Right ventricle myocardium inferior (tissue), 1 donor: Measurements from ENCODE around the gene GTF2F2. TPM values are rescaled to one million over a fixed set of nuclear protein-coding genes. Genes with fewer than 3 reads are reported as not detected.
"Not testable (repeated sequence)": the region's sequence is repeated elsewhere in the genome, so short reads cannot be mapped to it uniquely, and the experiment has no call there.

Experiments
- ATAC-seq: fragments of 200-7000 bp; cut with Tn5 transposase; one replicate; pipeline ENCODE4 v1.9.1; 2020; ENCODE audit warnings: mild to moderate bottlenecking, moderate library complexity
- DNase-seq: peaks from one replicate; pipeline ENCODE4 v3.0.0; 2021; ENCODE audit errors: missing footprints
- intact Hi-C: fragments of 100-400 bp; cut with DNase I; formaldehyde crosslinking; loops from one replicate; pipeline ENCODE4 v1.11.0; 2022
- total RNA-seq: library from RNA; stranded (reverse); fragmentation: NEBNext Ultra II Directional; extraction: Animal tissue kit (Norgen Biotek cat#: 25700); gene quantifications from one replicate; pipeline ENCODE4 v1.2.1, GENCODE V29; 2021
- donor health status: DM: no; HTN: yes; CAD: no; lungs with severe emphysema.

Gene GTF2F2
- total RNA-seq, 1 donor from 2014 or later = 19.7 TPM

DNA sequence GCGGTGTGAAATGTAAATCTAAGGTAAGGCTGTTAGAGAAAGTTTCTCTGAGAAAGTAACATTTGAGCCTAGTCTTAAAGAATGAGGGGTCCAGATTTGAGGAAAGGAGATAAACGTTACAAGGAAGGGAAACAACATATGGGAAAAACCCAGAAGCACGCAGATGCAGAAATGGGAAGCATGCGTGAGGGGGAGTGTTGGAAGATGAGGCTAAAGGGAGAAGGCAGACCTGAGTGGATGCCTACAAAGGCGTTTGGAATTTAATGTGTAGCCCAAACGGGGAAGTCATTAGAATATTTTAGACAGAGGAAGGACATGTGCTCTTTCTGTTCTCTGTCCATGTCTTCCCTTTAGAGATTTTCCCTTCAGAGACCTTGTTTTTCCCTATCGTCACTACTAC, 159.7 kb downstream of the GTF2F2 start:
- no peak for ATAC-seq
- no peak for DNase-seq
- intact Hi-C loops = no loop called here

DNA sequence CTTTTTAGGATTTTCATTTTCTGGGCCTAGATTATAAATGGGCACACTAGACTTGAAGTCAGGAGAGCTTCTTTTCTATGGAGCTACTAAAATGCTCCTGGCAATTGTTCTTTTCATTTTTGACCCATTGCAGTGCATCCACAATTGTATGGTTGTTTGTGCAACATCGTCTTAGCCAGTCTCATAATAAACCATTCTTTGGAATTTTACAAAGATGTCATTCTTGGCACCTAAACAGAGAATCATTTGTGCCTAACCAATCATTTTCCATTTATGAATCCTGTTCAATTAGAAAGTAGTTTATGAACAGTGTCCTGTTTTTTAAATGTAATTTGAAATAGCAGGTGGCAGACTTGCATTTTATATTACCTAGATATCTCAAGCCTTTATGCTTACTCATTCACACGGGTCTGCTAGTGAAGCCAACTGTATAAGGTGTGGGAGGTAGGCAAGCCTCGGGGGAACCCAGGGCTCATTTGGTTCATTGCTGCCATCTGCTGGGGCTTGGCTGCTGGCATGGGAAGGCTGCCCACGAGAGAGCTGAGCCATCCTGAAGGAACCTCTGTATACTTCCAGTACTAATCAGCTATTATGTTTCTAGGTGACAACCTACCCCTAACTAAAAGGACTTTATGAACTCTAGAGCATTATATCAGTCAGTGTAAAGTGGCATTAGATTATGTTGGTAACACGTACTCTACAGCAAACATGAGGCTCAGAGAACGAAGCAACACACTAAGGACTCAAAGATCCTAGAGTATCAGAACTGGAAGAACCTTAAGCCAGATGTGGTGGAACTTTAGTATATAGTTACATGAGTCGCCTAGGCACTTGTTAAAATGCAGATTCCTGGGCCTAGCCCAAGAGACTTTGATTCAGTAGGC, 160.7 kb downstream of the GTF2F2 start:
- intact Hi-C loops = loop anchor here (1.0 kb wide), 1 partner anchor 234 kb away; no protein-coding TSS in a partner anchor
- ATAC-seq = peak; percentile 91
- DNase-seq = peak; percentile 75

DNA sequence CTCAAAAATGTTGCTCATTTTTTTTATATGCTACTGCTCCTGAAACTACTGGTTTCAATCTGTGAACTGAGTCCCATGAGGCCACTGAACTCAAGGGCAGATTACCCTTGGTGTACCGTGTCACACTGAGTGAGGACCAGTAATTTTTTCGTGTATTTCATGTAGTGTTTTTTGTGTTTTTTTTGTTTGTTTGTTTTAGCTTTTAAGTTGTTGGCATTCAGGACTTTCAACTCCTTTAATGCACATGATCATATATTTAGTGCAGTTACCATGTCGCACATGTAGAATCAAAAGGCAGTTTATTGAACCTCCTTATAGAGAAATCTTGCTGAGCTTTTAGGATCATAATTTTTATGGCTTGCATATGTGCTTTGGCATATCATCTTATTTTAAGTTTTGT, 162.7 kb downstream of the GTF2F2 start:
- DNase-seq (no peak), ATAC-seq (no peak)
- intact Hi-C loops = no loop called here

DNA sequence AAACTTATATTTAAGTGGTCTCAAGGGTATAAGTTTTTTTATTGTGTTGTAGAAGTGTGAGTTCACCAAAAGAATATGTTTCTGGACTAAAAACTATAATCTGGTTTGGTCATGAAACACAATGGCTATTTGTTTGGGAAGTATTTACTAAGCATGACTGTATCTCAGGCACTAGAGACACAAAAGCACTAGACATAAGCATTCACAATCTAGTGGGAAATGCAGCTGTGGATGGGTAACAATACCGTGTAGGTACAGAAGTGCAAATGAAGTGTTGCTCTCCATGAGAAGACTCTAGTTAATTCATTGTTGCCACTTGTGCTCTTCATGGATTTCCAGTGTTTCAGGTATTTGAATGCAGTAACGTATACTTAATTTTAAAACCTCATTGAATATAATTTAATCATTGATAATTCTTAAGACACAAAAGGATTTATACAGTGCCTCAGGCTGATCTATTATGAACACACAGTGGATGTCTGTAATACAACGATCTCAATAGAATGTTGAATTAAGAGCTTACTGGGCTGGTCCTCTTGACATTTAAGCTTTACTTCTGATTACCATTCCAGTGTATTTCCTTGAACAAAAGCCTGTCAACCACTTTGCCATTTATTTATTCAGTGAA, 169.7 kb downstream of the GTF2F2 start:
- intact Hi-C loops = no loop called here
- DNase-seq (no peak), ATAC-seq (no peak)

DNA sequence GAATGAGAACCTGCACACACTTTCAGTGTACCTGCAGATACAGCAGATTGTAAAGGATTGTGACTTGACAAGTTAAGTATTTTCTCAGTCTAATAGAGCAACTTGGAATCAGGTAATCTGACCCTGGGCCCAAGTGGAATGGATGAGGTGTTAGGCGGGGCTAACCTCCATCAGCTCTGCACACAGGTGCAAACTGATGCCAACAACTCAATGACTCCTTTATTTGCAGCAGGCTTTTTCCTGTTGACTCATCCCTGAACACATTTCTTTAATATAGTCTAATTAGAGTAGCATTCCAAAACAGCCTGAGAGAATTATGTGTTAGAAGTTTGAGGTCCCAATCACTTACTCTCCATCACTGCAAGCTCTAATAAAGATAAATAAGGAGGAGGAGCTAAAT, 171.9 kb downstream of the GTF2F2 start:
- DNase-seq = no peak
- ATAC-seq = no peak
- intact Hi-C loops = no loop called here

DNA sequence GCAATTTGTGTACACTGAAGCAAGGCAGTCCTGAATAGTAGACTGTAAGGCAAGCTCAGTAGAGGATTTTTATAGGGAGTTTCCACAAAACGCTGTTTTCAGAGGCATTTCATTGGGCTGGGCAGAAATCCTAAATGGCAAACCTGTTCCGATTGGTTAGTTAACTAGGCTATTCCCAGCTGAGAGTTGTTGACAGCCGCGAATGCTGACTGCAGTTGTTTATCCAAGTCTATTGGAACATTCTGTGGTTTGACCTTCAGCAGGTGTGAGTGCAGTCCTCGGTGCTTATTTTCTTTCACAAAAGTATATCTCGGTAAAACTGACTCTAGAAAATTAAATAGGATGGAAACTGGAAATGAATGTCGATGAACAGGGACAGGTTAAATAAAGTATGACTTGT, 175.2 kb downstream of the GTF2F2 start:
- peak; percentile 62 for ATAC-seq
- intact Hi-C loops = no loop called here
- no peak for DNase-seq

DNA sequence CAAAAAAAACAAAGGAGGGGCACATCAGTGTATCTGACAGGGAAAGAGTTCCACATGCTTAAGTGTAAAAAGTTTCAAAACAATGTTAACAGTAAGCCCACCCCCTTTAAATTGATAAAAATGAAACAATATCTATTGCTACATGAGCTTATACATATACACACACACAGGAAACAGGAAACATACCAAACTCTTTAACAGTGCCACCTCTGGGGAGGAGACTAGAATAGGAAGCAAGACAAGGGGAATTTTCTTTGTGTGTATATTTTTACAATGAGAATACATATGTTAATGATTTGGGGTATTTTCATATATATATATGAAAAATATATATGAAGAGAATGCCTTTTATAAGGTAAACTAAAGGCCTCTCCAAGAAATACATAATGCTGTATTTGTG, 175.9 kb downstream of the GTF2F2 start:
- no peak for DNase-seq
- ATAC-seq = no peak
- intact Hi-C loops = no loop called here

DNA sequence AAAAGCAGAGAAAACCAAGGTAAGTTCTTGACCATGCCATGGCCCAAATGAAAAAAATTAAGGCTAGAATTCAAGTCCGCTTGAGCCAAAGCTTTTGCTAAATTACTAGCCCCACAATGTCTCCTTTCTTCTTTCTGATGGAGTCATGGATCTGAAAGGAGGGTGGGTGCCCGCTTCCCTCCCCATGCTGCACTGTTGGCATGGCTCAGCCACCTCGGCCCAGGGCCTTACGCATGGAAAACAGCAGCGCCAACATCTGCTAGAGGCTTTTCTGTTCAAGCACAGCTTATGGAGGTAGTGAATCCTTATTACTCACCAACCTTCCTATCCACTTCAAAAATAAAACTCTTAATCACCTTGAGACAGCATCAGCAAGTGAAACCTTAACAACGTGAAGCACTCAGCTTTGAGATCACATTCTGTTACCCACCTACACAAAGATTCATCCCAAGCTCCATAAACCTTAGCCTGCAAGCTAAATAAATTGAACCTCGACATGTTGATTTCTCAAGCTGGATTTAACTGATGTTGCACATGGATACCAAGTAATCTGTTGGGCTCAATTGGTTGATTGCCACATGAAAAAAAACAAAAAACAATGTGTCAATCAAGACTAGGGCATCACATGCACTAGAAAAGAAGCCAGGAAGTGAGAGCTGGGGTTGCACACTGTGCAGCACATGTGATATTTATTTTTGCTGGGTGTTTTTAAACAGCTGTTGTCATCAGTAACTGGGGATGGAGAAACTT, 177.3 kb downstream of the GTF2F2 start:
- intact Hi-C loops = no loop called here
- ATAC-seq (no peak), DNase-seq (no peak)

DNA sequence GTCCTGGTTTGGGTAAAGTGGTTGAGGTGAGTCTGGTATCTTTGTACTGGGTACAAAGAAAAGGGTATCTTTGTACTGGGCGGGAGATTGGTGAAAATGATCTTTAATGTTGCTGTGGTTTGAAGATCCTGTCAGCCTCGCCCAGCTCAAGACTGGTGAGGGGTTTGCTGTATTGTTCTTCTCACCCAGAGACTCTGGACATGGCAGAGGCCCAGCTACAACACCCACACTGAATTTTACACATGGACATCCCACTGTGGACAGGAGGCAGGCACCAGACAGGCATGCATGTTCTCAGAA, 177.8 kb downstream of the GTF2F2 start:
- ATAC-seq (no peak), DNase-seq (no peak)
- intact Hi-C loops = no loop called here

DNA sequence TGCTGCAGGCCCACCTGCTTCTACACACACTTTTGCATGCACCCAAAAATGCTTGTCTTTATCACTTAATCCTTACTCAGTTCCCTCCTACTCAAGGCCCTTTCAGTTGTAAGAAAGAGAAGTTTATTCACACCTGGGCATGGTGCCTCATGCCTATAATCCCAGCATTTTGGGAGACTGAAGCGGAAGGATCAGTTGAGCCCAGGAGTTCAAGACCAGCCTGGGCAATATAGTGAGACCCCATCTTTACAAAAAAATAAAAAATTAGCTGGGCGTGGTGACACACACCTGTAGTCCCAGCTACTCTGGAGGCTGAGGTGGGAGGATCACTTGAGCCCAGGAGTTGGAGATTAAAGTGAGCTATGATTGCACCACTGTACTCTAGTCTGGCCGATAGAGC, 178.2 kb downstream of the GTF2F2 start:
- DNase-seq, ATAC-seq, intact Hi-C loops: not testable (repeated sequence)

DNA sequence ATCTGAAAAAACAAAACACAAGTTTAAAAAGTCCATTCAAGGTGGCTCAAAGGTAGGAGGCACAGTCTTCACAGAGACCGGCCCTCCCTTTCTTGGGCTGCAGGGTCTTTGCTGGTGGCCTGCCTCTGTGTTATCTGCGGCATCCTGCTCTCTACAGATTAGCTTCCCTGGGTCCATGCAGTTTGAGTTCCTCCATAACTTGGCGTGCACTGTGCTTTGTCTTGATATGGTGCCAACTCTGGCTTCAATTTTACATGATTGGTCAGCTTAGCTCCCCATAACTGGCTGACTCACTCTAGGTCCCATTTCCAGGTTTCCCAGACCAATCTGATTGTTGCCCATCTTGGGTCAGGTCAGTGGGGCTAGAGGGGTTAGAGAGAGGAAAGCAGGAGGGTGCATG, 178.9 kb downstream of the GTF2F2 start:
- intact Hi-C loops = no loop called here
- ATAC-seq (no peak), DNase-seq (no peak)

DNA sequence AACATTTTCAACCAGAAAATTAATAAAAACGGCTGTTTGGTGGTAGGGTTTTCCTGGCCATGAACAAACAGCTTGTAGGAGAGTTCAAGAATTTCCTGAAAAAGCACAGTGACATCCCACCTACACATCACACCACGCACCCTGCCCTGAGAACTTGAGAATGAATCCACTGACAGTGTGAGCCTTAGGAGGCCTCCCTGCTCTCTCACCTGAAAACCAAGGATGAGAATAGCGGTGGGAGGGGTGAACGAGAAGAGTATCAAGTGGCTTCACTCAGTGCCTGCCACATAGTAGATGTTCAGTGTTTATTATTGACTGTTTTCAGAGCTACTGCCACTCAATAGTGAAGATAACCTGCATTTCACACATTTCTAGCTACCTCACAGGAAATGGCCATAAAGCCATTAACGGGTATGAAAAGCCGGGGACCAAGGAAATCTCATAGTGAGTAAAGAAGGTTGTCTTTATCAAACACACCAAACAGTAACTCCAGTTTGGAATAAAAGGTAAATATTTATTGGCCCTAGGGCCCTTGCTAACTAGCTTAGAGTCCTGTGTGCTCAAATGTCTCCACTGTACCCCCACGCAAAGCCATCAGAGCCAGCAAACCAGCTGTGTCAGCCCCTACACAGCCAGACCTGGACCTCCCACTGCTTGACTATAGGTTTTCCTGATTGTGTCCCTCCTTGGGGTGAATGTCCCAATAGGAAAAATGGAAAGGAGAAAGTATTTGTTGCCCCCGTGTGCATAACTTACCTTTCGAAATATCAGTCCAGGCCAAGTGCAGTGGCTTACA, 180.1 kb downstream of the GTF2F2 start:
- intact Hi-C loops = no loop called here
- ATAC-seq (no peak), DNase-seq (no peak)

DNA sequence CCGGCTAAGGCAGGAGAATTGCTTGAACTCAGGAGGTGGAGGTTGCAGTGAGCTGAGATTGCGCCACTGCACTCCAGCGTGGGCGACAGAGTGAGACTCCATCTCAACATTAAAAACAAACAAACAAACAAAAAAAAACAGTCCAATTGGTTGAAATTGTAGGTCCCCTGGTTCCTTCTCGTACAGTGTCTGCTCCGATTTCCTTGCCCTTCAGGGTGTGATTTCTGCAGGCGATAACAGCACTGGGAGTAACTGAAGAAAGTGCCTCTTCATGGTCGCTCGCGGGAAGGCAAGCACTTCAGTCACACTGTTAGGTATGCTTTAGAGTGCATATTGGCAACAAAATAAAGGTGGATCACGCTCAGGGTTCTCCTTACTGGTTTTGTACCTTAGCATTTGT, 181.0 kb downstream of the GTF2F2 start:
- intact Hi-C loops = no loop called here

DNA sequence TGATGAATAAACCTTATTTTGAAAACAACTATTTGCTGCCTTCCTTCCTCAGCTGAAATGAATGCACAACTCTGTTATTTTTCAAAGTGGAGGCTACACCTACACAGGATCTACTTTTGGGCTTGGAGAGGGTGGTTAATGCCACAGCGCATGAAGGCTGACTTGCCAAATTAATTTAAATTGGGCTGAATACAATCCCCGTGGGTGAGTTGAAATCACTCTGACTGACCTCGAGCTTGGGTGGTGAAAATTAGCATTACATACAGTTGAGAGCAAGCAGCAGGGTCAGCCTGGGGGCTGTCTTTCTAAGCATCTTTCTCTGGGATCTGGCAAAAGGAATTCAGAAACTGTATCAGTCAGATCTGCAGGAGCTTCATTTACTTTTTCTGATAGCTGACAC, 182.2 kb downstream of the GTF2F2 start:
- ATAC-seq (no peak), DNase-seq (no peak)
- intact Hi-C loops = no loop called here

More for the DNA sequence above, 181.0 kb downstream of the GTF2F2 start:
- DNase-seq (no peak), ATAC-seq (no peak)

DNA sequence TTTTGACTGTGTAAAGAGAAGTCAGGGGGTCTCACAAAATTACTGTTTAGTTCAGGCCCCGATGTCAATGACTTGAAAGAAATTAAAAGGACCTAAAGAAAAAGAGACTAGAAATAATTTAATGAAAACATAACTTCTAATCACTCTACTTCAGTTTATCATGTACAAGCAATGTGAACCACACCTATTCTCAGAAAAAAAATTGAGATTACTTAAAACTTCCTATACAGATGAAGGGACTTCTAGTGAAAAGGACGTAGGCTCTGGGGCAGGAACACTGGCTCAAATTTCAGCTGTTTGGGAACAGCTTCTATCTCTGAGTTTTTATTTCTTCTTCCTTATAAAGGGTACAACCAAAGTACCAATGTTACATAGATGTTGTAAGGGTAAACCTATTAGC, 182.7 kb downstream of the GTF2F2 start:
- ATAC-seq = no peak
- DNase-seq = no peak
- intact Hi-C loops = no loop called here

DNA sequence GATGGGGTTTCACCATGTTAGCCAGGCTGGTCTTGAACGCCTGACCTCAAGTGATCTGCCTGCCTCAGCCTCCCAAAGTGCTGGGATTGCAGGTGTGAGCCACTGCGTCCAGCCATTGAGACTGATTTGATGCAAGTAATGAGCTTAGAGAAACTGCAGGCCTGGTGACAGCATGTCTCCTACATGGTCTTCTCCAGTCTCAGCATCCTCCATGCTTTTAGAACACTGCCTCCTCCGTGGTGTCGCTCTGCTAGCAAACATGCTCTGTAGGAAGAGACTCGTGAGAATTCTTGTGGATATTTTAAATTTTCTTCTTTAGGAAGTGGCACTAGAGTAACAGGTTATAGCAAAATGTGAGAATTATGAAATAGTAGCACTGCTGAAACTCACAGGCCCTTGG, 183.6 kb downstream of the GTF2F2 start:
- no peak for DNase-seq
- ATAC-seq = no peak
- intact Hi-C loops = no loop called here

DNA sequence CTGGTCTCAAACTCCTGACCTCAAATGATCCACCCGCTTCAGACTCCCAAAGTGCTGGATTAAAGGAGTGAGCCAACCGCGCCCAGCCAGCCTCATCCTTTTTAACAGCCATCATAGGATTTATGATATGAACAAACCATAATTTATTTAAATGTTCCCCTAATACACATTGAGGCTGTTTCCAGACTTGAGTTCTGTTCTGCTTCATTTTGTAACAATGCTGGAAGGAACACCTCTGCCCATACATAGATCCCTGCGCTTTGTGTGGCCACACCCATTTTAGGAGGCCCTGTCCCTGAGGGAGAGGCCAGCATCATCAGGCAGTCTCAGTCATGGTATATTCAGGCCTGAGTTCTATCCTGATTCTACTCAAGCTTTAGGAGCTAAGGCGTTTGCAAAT, 184.8 kb downstream of the GTF2F2 start:
- intact Hi-C loops = loop anchor here (5.0 kb wide), 1 partner anchor 333 kb away; no protein-coding TSS in a partner anchor
- no peak for ATAC-seq
- no peak for DNase-seq

DNA sequence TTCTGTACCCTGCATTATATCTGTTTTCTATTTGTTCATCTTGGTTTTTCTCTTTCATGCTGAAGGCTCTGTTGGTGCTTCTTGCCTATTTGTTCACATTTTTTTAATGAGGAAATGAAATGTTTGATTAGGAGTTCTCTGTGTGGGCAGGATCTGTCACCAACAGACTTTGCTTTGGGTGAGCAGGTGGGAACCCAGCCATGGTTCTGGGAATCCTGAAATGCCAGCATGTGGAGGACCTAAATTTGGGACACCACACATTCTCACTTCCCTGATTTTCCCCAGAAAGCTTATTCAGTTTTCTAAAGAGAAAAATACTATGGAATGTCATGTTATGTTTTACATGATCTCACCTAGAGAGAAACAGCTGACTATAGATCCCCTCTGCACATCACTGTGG, 186.7 kb downstream of the GTF2F2 start:
- intact Hi-C loops = loop anchor here (5.0 kb wide), 1 partner anchor 335 kb away; no protein-coding TSS in a partner anchor
- ATAC-seq = no peak

More for the DNA sequence above, 186.7 kb downstream of the GTF2F2 start:
- DNase-seq = no peak
